Activated CD4-positive, alpha-beta T cell treated with anti-CD3 and anti-CD28 coated beads, Interleukin-2, Interleukin-4, amounts not matched to agents 100 ng/mL and 50 ng/mL, durations not matched to agents 16 hours and 8 hours (primary cell): ENCODE measurements around the gene NLGN1.

ENCODE experiments used
- DNase-seq: peaks from one replicate; pipeline ENCODE4 v3.0.0-alpha.2; 2020; ENCODE audit warnings: low spot score

NLGN1 gene

GRCh38 chr3:174099724-174100123, 702.2 kb downstream of the NLGN1 start:
- no peak for DNase-seq

- no peak for DNase-seq
Measured at GRCh38 chr3:174100744-174101143, 703.2 kb downstream of the NLGN1 start.

- DNase-seq = no peak
Measured at GRCh38 chr3:174101244-174101643, 703.7 kb downstream of the NLGN1 start.

- DNase-seq = no peak
Measured at GRCh38 chr3:174102274-174102673, 704.7 kb downstream of the NLGN1 start.

GRCh38 chr3:174102866-174103265, 705.3 kb downstream of the NLGN1 start:
- DNase-seq = no peak

GRCh38 chr3:174110761-174111160, 713.2 kb downstream of the NLGN1 start:
- DNase-seq = no peak

- no peak for DNase-seq
Measured at GRCh38 chr3:174111776-174112175, 714.2 kb downstream of the NLGN1 start.

- DNase-seq = no peak
Measured at GRCh38 chr3:174116421-174116820, 718.9 kb downstream of the NLGN1 start.

- DNase-seq = no peak
Measured at GRCh38 chr3:174120997-174121396, 723.5 kb downstream of the NLGN1 start.

GRCh38 chr3:174122411-174122810, 724.9 kb downstream of the NLGN1 start:
- no peak for DNase-seq

GRCh38 chr3:174125267-174125824, 727.8 kb downstream of the NLGN1 start:
- DNase-seq = no peak

- no peak for DNase-seq
Measured at GRCh38 chr3:174126990-174127758, 729.6 kb downstream of the NLGN1 start.

- no peak for DNase-seq
Measured at GRCh38 chr3:174132006-174132405, 734.5 kb downstream of the NLGN1 start.

- no peak for DNase-seq
Measured at GRCh38 chr3:174132421-174133042, 735.0 kb downstream of the NLGN1 start.

- DNase-seq = no peak
Measured at GRCh38 chr3:174146008-174146407, 748.5 kb downstream of the NLGN1 start.

GRCh38 chr3:174147798-174148197, 750.3 kb downstream of the NLGN1 start:
- DNase-seq = no peak

- no peak for DNase-seq
Measured at GRCh38 chr3:174153871-174154270, 756.3 kb downstream of the NLGN1 start.

GRCh38 chr3:174156200-174156599, 758.7 kb downstream of the NLGN1 start:
- no peak for DNase-seq

GRCh38 chr3:174158674-174159073, 761.1 kb downstream of the NLGN1 start:
- DNase-seq = no peak

GRCh38 chr3:174159604-174160003, 762.1 kb downstream of the NLGN1 start:
- DNase-seq = no peak

GRCh38 chr3:174162550-174162949, 765.0 kb downstream of the NLGN1 start:
- no peak for DNase-seq

GRCh38 chr3:174168026-174168425, 770.5 kb downstream of the NLGN1 start:
- no peak for DNase-seq

GRCh38 chr3:174168538-174169254, 771.2 kb downstream of the NLGN1 start:
- no peak for DNase-seq
